DMS53 treated with DMSO at 0.1 percent for 48 hours (cell line): ENCODE results near the gene KRTAP15-1.

Source experiments
- DNase-seq: peaks from one replicate; lab custom pipeline; 2025; ENCODE audit not compliant: unreplicated experiment; lab: John Stamatoyannopoulos, UW

Gene KRTAP15-1

DNA sequence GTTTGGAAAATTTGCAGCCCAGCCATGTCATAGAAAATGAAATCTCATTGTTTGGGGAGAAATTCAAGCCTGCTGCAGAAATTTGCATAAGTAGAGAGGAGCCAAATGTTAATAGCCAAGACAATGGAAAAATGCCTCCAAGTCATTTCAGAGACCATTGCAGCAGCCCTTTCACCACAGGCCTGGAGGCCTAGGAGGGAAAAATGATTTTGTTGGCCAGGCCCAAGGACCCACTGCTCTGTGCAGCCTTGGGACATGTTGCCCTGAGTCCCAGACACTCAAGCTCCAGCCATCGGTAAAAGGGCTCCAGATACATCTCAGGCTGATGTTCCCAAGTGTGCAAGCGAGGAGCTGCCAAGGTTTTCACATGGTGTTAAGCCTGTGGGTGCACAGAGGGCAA is 46.1 kb downstream of the KRTAP15-1 start:
- no peak for DNase-seq

DNA sequence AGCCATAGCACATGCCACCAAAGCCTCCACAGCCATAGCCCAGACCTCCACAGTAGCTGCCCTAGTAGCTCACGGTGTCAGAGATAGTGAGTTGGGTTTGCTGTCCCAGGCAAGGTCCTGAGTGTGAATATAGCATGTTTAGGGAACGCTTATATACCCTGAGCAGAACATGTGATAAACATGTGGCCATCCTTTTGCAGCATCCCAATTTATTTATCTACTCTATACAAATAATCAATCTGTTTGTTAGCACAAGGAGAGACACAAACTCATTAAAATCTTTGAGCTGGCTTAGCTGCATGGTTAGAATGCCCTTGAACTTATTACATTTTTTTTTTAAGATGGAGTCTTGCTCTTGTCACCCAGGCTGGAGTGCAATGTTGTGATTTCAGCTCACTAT is 47.3 kb downstream of the KRTAP15-1 start, which contains the start of gene KRTAP19-2:
Gene KRTAP19-2 (minus strand): TSS at position 101 of the 400 bp plus-strand sequence. CDS start 88 bp downstream, at position 13.
- no peak for DNase-seq
